Neural progenitor cell (in vitro differentiated cells): ENCODE data around the gene PLA1A.

ENCODE experiments used
- CTCF ChIP-seq: fragments of 200-600 bp; sonication (generic); IDR thresholded peaks from 2 replicates; pipeline ENCODE4 v1.5.1; 2017; ENCODE audit warnings: antibody characterized with exemption, mild to moderate bottlenecking
- EZH2 ChIP-seq: fragments of 200-600 bp; sonication (generic); IDR thresholded peaks from 2 replicates; pipeline ENCODE4 v1.6.1; 2017; ENCODE audit warnings: antibody characterized with exemption, mild to moderate bottlenecking, moderate library complexity

- TF ChIP-seq CTCF (no peak), EZH2 (no peak)
Measured at GRCh38 chr3:119609301-119609700, 11.6 kb downstream of the PLA1A start.
